Measurements from ENCODE around the gene IFRD2.

DNA sequence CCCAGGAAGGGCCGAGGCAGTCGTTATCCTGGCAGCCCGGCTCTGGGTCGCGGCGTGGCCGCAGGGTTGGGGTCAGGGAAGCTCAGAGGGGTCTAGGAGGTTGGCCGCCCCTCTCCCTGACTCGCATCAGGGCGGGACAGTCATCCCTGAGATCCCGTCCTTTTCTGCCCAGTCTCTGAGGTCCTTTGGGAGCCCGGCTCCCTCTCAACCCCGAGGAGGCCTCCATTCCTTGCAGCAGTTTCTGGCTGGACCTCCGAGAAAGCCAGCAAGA is 29.8 kb upstream of the IFRD2 start:
- TF ChIP-seq CTCF (IDR thresholded peaks at IDR 0.05) (no peak; the same call in 1 of the 2 replicates), ZFX (IDR thresholded peaks at IDR 0.05; ENCODE audit: borderline replicate concordance) (no peak)

Measured in 22Rv1 (cell line).